RWPE1 (cell line): Measurements from ENCODE around the gene BRCA2.

Experiments used
- CTCF ChIA-PET: fragments of 350-600 bp; sonication (Branson Sonifier 250); formaldehyde crosslinking; extraction: SDS; loops from one replicate; lab custom pipeline; 2021; lab: Yijun Ruan, JAX
- POLR2A ChIA-PET: fragments of 400-600 bp; formaldehyde crosslinking; extraction: SDS; loops from one replicate; lab custom pipeline; 2020; ENCODE audit warnings: antibody characterized with exemption; ENCODE audit not compliant: low non-redundant PET; lab: Yijun Ruan, JAX
- DNase-seq: peaks from one replicate; pipeline ENCODE4 v3.0.0; 2012; ENCODE audit warnings: low spot score
- H3K27ac ChIP-seq: fragments of 450-650 bp; 2 replicates; pipeline ENCODE4 v1.5.1; 2017
- TF ChIP-seq, protein P1 (sequence below): fragments of 450-650 bp; conservative IDR thresholded peaks from 2 replicates; pipeline ENCODE4 v1.5.1; 2017; ENCODE audit warnings: low read depth, mild to moderate bottlenecking

BRCA2 gene, protein sequence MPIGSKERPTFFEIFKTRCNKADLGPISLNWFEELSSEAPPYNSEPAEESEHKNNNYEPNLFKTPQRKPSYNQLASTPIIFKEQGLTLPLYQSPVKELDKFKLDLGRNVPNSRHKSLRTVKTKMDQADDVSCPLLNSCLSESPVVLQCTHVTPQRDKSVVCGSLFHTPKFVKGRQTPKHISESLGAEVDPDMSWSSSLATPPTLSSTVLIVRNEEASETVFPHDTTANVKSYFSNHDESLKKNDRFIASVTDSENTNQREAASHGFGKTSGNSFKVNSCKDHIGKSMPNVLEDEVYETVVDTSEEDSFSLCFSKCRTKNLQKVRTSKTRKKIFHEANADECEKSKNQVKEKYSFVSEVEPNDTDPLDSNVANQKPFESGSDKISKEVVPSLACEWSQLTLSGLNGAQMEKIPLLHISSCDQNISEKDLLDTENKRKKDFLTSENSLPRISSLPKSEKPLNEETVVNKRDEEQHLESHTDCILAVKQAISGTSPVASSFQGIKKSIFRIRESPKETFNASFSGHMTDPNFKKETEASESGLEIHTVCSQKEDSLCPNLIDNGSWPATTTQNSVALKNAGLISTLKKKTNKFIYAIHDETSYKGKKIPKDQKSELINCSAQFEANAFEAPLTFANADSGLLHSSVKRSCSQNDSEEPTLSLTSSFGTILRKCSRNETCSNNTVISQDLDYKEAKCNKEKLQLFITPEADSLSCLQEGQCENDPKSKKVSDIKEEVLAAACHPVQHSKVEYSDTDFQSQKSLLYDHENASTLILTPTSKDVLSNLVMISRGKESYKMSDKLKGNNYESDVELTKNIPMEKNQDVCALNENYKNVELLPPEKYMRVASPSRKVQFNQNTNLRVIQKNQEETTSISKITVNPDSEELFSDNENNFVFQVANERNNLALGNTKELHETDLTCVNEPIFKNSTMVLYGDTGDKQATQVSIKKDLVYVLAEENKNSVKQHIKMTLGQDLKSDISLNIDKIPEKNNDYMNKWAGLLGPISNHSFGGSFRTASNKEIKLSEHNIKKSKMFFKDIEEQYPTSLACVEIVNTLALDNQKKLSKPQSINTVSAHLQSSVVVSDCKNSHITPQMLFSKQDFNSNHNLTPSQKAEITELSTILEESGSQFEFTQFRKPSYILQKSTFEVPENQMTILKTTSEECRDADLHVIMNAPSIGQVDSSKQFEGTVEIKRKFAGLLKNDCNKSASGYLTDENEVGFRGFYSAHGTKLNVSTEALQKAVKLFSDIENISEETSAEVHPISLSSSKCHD (N-terminal part only)

GRCh38 chr13:32315238-32316027, at the start of gene BRCA2, which contains the start of gene ZAR1L:
TSS of gene BRCA2 (plus strand) at chr13:32315508. CDS start at chr13:32316461, 953 bp downstream.
TSS of gene ZAR1L (minus strand) at chr13:32315363. CDS start at chr13:32311925, 3,438 bp downstream.
- peak within 1 kb of the TSS; percentile 93 for H3K27ac ChIP-seq
- DNase-seq, result peak; percentile 75
- ChIA-PET CTCF (interaction anchor here (1.2 kb wide), 1 partner anchor 406 kb away, joined by 4 read pairs; no protein-coding TSS in a partner anchor), POLR2A (interaction anchor here (0.5 kb wide), 2 partner anchors 306 to 468 kb away, joined by 3 read pairs; no protein-coding TSS in a partner anchor)
- TF ChIP-seq, protein P1, sequence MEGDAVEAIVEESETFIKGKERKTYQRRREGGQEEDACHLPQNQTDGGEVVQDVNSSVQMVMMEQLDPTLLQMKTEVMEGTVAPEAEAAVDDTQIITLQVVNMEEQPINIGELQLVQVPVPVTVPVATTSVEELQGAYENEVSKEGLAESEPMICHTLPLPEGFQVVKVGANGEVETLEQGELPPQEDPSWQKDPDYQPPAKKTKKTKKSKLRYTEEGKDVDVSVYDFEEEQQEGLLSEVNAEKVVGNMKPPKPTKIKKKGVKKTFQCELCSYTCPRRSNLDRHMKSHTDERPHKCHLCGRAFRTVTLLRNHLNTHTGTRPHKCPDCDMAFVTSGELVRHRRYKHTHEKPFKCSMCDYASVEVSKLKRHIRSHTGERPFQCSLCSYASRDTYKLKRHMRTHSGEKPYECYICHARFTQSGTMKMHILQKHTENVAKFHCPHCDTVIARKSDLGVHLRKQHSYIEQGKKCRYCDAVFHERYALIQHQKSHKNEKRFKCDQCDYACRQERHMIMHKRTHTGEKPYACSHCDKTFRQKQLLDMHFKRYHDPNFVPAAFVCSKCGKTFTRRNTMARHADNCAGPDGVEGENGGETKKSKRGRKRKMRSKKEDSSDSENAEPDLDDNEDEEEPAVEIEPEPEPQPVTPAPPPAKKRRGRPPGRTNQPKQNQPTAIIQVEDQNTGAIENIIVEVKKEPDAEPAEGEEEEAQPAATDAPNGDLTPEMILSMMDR, result no peak

- no peak overlapping the region for H3K27ac ChIP-seq
- ChIA-PET POLR2A (no interaction called here), CTCF (no interaction called here)
- TF ChIP-seq, protein P1, result no peak
- DNase-seq, result no peak
Observed at GRCh38 chr13:32265726-32266125, 49.6 kb upstream of the BRCA2 start.

- ChIA-PET CTCF (interaction anchor here (0.5 kb wide), 1 partner anchor 321 kb away, joined by 3 read pairs; no protein-coding TSS in a partner anchor), POLR2A (no interaction called here)
- TF ChIP-seq, protein P1, result no peak
- H3K27ac ChIP-seq, result no peak overlapping the region
- no peak for DNase-seq
Observed at GRCh38 chr13:32266130-32266529, 49.2 kb upstream of the BRCA2 start.

DNA sequence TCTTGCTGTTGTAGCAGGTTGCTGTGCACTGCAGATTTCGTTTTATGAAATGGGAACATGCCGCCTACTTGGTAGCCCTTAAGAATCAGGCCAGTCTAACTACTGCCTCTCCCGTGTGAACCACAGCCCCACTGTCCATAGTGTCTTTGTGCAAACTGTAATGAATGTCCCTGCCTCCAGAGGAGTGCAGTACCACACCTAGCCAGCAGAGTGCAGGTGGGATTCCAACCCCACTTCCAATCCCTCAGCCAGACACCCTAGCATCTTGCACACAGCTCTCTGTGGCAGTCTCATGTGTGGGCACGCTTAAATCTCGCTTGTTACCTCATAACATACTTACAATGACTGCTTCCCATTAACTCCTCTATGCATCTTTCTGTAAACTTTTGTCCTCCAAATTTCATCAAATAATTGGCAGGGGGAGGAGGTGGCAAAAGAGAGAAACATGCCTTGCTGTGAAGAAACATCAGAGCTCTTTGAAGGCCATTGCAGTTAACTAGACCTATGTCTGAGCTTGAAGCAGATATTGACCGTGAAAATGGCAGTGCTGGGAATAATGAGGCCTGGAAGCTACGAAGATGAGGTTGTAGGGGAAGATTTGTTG, 47.4 kb upstream of the BRCA2 start:
- peak; percentile 55 for DNase-seq
- no peak overlapping the region for H3K27ac ChIP-seq
- ChIA-PET CTCF (interaction anchor here (0.6 to 1.3 kb wide), 9 partner anchors 13 to 1789 kb away, joined by 3 to 10 read pairs (median 3); no protein-coding TSS in a partner anchor), POLR2A (no interaction called here)
- TF ChIP-seq, protein P1, result peak; percentile 39

DNA sequence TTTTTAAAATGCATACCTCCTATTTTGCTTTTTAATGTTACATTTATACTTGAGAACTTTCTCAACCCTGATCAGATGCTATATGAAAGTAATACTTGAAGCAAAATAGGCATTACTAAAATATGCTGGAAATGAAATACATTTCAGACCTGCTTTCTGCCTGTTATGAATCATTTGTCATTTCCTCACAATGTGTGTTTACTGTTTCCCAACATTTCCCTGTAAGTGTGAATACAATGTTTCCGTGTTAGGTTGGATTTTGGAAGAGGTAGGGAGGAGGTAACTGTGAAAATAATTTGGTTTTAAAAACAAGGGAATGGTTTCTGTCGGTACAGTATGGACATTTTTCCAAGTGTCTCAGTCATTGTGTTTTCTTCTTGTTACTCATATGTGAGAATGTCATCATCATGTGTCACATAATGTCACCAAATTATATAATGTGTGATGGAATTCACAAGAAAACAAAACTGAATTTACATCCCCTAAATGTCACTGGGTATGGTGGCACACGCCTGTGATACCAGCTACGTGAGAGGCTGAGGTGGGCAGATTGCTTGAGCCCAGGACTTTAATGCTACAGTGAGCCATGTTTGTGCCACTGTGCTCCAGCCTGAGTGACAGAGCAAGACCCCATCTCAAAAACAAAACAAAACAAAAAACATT, 43.2 kb upstream of the BRCA2 start:
- ChIA-PET POLR2A (no interaction called here), CTCF (interaction anchor here (0.8 kb wide), 1 partner anchor 18 kb away, joined by 3 read pairs; no protein-coding TSS in a partner anchor)
- no peak overlapping the region for H3K27ac ChIP-seq
- TF ChIP-seq, protein P1, result no peak
- no peak for DNase-seq
